ENCODE results near the gene MAP1S. TPM values are rescaled to one million over a fixed set of nuclear protein-coding genes. Genes with fewer than 3 reads are reported as not detected.

The MAP1S gene
- total RNA-seq, 4 donors from 2014 or later, result 30.2 to 159 (median 68.0) TPM

DNA sequence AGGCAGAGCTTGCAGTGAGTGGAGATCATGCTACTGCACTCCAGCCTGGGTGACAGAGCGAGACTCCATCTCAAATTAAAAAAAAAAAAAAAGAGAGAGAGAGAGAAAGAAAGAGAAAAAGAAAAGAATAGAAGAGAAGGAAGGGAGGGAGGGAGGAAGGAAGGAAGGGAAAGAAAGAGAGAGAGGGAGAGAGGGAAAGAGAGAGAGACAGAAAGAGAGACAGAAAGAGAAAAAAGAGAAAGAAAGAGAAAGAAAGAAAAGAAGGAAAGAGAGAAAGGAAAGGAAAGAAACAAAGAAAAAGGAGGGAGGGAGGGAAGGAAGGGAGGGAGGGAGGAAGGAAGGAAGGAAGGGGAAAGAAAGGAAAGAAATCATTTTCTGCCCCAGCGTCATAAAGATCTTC is 24.1 kb upstream of the MAP1S start:
- no peak for TF ChIP-seq EP300 (IDR thresholded peaks at IDR 0.05; ENCODE audit: low read depth)
- TF ChIP-seq POLR2A (IDR thresholded peaks at IDR 0.05), result no peak
- no peak for TF ChIP-seq POLR2AphosphoS5 (IDR thresholded peaks at IDR 0.05)
- TF ChIP-seq, protein P1, sequence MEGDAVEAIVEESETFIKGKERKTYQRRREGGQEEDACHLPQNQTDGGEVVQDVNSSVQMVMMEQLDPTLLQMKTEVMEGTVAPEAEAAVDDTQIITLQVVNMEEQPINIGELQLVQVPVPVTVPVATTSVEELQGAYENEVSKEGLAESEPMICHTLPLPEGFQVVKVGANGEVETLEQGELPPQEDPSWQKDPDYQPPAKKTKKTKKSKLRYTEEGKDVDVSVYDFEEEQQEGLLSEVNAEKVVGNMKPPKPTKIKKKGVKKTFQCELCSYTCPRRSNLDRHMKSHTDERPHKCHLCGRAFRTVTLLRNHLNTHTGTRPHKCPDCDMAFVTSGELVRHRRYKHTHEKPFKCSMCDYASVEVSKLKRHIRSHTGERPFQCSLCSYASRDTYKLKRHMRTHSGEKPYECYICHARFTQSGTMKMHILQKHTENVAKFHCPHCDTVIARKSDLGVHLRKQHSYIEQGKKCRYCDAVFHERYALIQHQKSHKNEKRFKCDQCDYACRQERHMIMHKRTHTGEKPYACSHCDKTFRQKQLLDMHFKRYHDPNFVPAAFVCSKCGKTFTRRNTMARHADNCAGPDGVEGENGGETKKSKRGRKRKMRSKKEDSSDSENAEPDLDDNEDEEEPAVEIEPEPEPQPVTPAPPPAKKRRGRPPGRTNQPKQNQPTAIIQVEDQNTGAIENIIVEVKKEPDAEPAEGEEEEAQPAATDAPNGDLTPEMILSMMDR (IDR thresholded peaks at IDR 0.05), result no peak
- no peaks in the 10 kb centered on the region for H3K4me1 ChIP-seq
- in situ Hi-C loops (cut with MboI; ENCODE audit: low pct_ligation_motif_present in 1 of 4, low pct_unique_long_range_greater_than_20kb in 1 of 4, low sequenced_read_pairs in 3 of 4), result no loop called here
- 50 to 68% methylated on average over 1 to 2 of the region's 2 CpGs for WGBS, 2 donors (ENCODE audit: low coverage in 1 of 2)
- intact Hi-C loops (cut with DNase I; ENCODE audit: low total_unique reads), result no loop called here
- no peak overlapping the region for H3K27ac ChIP-seq
- no peaks in the 10 kb centered on the region for H3K9me3 ChIP-seq
- H3K36me3 ChIP-seq, result no peaks in the 10 kb centered on the region
- no peak for DNase-seq
- peaks cover 47% of the 10 kb centered on the region for H3K27me3 ChIP-seq
- no peak overlapping the region for H3K4me3 ChIP-seq

DNA sequence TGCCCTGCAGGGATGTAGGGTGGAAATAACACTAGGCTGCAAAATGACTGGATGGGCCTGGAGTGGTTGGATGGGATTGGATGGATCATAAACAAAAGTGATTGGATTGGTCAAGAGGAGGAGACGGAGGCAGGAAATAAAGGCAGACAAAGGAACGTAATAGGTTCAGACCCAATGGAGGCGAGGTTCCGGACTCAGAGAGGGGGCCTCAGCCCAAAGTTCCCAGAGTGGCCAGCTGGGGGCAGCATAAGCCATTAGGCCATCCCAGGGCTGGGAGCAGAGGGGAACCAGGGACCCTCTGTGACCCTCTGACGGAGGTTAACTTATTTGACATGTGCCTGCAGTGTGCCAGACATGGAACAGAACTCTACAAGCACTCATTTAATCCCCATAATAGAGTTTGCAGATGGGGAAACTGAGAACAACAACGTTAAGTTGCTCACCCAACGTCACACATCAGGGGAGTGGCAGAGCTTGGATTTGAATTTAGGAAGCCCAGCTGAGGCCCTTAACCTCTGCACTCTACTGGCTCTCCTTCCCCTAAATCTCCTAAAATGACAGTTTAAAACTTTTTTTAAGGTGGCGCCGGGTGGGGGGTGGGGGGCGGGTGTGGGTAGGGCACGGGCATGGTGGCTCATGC is 15.3 kb upstream of the MAP1S start:
- TF ChIP-seq, protein P1 (IDR thresholded peaks at IDR 0.05), result peak; percentile 80 to 89 (median 84)
- TF ChIP-seq POLR2A (IDR thresholded peaks at IDR 0.05), result no peak
- no peak for TF ChIP-seq POLR2AphosphoS5 (IDR thresholded peaks at IDR 0.05)
- H3K4me1 ChIP-seq, result no peaks in the 10 kb centered on the region
- 10 to 40% methylated on average over 4 to 11 of the region's 11 CpGs for WGBS, 2 donors (ENCODE audit: low coverage in 1 of 2)
- in situ Hi-C loops (cut with MboI; ENCODE audit: low pct_ligation_motif_present in 1 of 4, low pct_unique_long_range_greater_than_20kb in 1 of 4, low sequenced_read_pairs in 3 of 4), result loop anchor here in 3 of 4 donors (10.0 to 25.0 kb wide), 3 partner anchors 61 to 158 kb away; partner anchors contain the start of genes RPL18A (in 1 of the 3) and SLC5A5 (in 1 of the 3)
- no peak overlapping the region for H3K27ac ChIP-seq
- H3K36me3 ChIP-seq, result no peaks in the 10 kb centered on the region
- H3K27me3 ChIP-seq, result peaks cover 4% of the 10 kb centered on the region
- intact Hi-C loops (cut with DNase I; ENCODE audit: low total_unique reads), result loop anchor here (5.0 kb wide), 2 partner anchors 63 to 153 kb away; partner anchors contain the start of gene RPL18A
- H3K4me3 ChIP-seq, result no peak overlapping the region
- H3K9me3 ChIP-seq, result no peaks in the 10 kb centered on the region
- peak; percentile 67 for DNase-seq

DNA sequence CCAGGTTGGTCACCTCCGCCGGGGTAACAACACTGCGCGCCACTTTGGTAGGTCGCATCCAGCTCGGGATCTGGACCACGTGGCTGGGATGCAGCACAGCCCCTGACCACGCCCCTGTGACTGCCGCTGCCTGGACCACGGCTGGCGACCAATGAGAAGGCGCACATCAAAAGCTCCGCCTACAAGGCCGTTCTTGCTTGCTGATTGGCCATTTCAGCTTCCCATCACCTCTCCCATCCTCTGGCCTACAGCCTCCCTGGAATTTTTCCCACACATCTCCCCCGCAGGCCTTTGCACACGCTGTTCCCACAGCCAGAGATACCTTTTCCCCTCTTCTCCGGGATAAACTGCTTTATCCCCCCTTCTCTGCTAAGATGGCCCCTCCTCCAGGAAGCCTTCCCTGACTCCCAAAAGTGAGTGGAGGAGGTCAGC is 12.5 kb upstream of the MAP1S start:
- Histone ChIP-seq H3K4me1 (no peaks in the 10 kb centered on the region), H3K36me3 (no peaks in the 10 kb centered on the region), H3K27me3 (no peaks in the 10 kb centered on the region), H3K9me3 (no peaks in the 10 kb centered on the region), H3K4me3 (no peak overlapping the region), H3K27ac (no peak overlapping the region)
- TF ChIP-seq, protein P1 (IDR thresholded peaks at IDR 0.05), result no peak
- TF ChIP-seq EP300 (IDR thresholded peaks at IDR 0.05; ENCODE audit: low read depth), result no peak
- TF ChIP-seq POLR2A (IDR thresholded peaks at IDR 0.05), result no peak
- TF ChIP-seq POLR2AphosphoS5 (IDR thresholded peaks at IDR 0.05), result no peak
- in situ Hi-C loops (cut with MboI; ENCODE audit: low pct_ligation_motif_present in 1 of 4, low pct_unique_long_range_greater_than_20kb in 1 of 4, low sequenced_read_pairs in 3 of 4), result loop anchor here in 3 of 4 donors (10.0 to 25.0 kb wide), 3 partner anchors 58 to 156 kb away; partner anchors contain the start of genes RPL18A (in 1 of the 3) and SLC5A5 (in 1 of the 3)
- intact Hi-C loops (cut with DNase I; ENCODE audit: low total_unique reads), result no loop called here
- WGBS, 2 donors (ENCODE audit: low coverage in 1 of 2), result 30 to 47% methylated on average over 3 to 17 of the region's 17 CpGs
- DNase-seq, result no peak

DNA sequence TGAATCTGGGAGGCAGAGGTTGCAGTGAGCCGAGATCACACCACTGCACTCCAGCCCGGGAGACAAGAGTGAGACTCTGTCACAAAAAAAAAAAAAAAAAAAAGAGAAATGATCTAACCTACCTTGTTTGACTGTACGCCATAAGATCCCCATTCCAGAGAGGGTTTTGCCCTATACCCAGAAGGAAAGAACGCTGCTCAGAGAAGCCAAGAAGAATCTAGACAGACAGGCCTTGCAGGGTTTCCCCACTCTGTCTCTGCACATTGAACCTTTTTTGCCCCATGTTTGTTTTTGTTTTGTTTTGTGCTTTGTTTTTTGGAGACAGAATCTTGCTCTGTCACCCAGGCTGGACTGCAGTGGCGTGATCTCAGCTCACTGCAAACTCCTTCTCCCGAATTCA is 7.4 kb upstream of the MAP1S start:
- H3K36me3 ChIP-seq, result no peaks in the 10 kb centered on the region
- 56 to 63% methylated on average over 4 to 6 of the region's 6 CpGs for WGBS, 2 donors (ENCODE audit: low coverage in 1 of 2)
- in situ Hi-C loops (cut with MboI; ENCODE audit: low pct_ligation_motif_present in 1 of 4, low pct_unique_long_range_greater_than_20kb in 1 of 4, low sequenced_read_pairs in 3 of 4) (loop anchor here in 1 of 4 donors (25.0 kb wide), 1 partner anchor 150 kb away; the partner anchor contains the start of genes RPL18A and SLC5A5), intact Hi-C loops (cut with DNase I; ENCODE audit: low total_unique reads) (no loop called here)
- H3K27ac ChIP-seq, result no peak overlapping the region
- H3K9me3 ChIP-seq, result no peaks in the 10 kb centered on the region
- no peaks in the 10 kb centered on the region for H3K27me3 ChIP-seq
- H3K4me3 ChIP-seq, result no peak overlapping the region
- peaks cover 0 to 2% (median under 1%) of the 10 kb centered on the region in 4 donors for H3K4me1 ChIP-seq
- DNase-seq, result no peak
- TF ChIP-seq POLR2AphosphoS5 (IDR thresholded peaks at IDR 0.05) (no peak), EP300 (IDR thresholded peaks at IDR 0.05; ENCODE audit: low read depth) (no peak), POLR2A (IDR thresholded peaks at IDR 0.05) (no peak)
- TF ChIP-seq, protein P1 (IDR thresholded peaks at IDR 0.05), result no peak

All from transverse colon (tissue), 4 donors.